ENCODE results near the gene PRR7. TPM values are rescaled to one million over a fixed set of nuclear protein-coding genes. Genes with fewer than 3 reads are reported as not detected.

The PRR7 gene
- total and polyA plus RNA-seq, 2 of the 13 experiments (the other 11 are each of a cell fraction or from before 2014, with no cell fraction given), result 4.8 to 5.0 TPM

DNA sequence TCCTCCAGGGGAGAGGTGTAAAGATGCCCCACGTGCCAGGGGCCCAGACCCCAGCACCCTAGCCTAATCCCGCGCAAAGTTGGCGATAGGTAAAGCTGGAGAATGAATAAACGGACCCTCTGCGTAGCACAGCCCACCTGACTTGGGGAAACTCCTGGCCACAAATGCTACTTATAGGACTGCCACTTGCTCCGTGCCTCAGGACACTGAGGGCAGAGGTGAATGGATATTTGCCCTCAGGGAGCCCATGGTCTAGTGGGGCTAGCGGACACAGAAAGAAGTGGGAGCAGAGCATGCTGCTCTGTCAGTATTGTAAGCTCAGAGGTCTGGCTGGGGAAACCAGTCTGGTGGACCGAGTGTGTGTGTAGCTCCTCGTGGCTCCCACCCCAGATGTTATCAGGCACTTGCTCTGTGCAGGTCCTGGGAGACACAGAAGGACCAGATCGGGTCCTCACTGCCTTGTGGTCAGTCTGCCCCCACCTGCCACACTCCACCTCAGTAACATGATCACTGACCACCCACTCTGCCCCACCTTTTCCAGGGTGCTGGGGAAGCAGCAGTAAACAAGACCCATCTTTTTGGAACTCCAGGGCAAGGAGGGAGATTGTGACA lies 19.3 kb upstream of the PRR7 start (continued):
- TF ChIP-seq ZNF101 (CRISPR knock-in tag; IDR thresholded peaks at IDR 0.05; ENCODE audit: borderline replicate concordance, low read depth) (no peak), KDM5B (CRISPR knock-in tag; IDR thresholded peaks at IDR 0.05; ENCODE audit: borderline replicate concordance) (peak; percentile 70; the same call in 1 of the 2 replicates), PPARG (CRISPR knock-in tag; conservative IDR thresholded peaks at IDR 0.05) (no peak), PAXIP1 (CRISPR knock-in tag; conservative IDR thresholded peaks at IDR 0.05) (no peak), ZHX2 (IDR thresholded peaks at IDR 0.05; ENCODE audit: low read depth) (no peak), ZHX2 (CRISPR knock-in tag; IDR thresholded peaks at IDR 0.05; ENCODE audit: borderline replicate concordance) (no peak), ZNF83 (CRISPR knock-in tag; IDR thresholded peaks at IDR 0.05; ENCODE audit: borderline replicate concordance) (no peak), SMARCE1 (IDR thresholded peaks at IDR 0.05; ENCODE audit: borderline replicate concordance) (no peak), SIN3B (IDR thresholded peaks at IDR 0.05; ENCODE audit: low read length) (no peak), RBFOX2 (IDR thresholded peaks at IDR 0.05; ENCODE audit: low read depth, low read length) (no peak), SPEN (CRISPR knock-in tag; IDR thresholded peaks at IDR 0.05; ENCODE audit: low read depth) (no peak), ZNF484 (CRISPR knock-in tag; IDR thresholded peaks at IDR 0.05; ENCODE audit: borderline replicate concordance, low read depth) (no peak), GMEB1 (CRISPR knock-in tag; IDR thresholded peaks at IDR 0.05; ENCODE audit: borderline replicate concordance) (peak; percentile 36; the same call in 1 of the 2 replicates), POLR2G (IDR thresholded peaks at IDR 0.05; ENCODE audit: low read depth, low read length) (peak; percentile 15; the same call in 1 of the 2 replicates)
- TF ChIP-seq, protein P1, sequence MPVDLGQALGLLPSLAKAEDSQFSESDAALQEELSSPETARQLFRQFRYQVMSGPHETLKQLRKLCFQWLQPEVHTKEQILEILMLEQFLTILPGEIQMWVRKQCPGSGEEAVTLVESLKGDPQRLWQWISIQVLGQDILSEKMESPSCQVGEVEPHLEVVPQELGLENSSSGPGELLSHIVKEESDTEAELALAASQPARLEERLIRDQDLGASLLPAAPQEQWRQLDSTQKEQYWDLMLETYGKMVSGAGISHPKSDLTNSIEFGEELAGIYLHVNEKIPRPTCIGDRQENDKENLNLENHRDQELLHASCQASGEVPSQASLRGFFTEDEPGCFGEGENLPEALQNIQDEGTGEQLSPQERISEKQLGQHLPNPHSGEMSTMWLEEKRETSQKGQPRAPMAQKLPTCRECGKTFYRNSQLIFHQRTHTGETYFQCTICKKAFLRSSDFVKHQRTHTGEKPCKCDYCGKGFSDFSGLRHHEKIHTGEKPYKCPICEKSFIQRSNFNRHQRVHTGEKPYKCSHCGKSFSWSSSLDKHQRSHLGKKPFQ (CRISPR knock-in tag; IDR thresholded peaks at IDR 0.05; ENCODE audit: insufficient replicate concordance), result no peak

Measured in HepG2 (cell line).